ENCODE data around the gene NVL. TPM values are rescaled to one million over a fixed set of nuclear protein-coding genes. Genes with fewer than 3 reads are reported as not detected.

The NVL gene
- polyA plus RNA-seq, 1 experiment = 13.2 TPM

DNA sequence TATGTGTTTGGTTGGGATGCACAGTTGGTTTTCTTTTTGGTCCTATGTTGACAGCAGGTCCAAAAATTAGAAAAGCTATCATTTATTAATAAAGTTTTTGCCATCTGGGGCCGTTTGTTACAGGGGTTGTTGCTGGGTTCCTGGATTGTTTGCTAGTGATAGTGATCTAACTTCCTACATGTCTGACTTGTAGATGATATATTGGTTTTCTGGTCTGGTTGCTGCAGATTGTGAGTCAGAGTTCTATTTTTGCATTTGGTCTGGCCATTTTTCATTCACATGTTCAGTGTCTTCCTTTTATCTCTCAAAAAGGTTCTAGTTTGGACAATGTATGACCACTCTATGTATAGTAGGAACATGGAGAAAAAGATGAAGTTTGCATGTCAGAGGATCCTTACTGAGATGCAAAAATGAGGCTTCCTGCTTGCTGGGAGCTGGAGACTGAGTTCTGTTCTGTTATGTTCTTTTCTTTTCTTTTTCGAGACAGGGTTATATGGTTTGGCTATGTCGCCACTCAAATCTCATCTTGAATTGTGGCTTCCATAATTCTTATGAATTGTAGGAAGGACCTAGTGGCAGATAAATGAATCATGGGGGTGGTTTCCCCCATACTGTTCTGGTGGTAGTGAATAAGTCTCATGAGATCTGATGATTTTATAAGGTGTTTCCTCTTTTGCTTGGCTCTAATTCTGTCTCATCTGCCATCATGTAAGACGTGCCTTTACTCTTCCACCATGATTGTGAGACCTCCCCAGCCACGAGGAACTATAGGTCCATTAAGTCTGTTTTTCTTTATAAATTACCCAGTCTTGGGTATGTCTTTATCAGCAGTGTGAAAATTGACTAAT, 4.2 kb upstream of the NVL start:
- no peak overlapping the region for H3K4me3 ChIP-seq (ENCODE audit: low read depth, low read length)
- TF ChIP-seq, protein P1, sequence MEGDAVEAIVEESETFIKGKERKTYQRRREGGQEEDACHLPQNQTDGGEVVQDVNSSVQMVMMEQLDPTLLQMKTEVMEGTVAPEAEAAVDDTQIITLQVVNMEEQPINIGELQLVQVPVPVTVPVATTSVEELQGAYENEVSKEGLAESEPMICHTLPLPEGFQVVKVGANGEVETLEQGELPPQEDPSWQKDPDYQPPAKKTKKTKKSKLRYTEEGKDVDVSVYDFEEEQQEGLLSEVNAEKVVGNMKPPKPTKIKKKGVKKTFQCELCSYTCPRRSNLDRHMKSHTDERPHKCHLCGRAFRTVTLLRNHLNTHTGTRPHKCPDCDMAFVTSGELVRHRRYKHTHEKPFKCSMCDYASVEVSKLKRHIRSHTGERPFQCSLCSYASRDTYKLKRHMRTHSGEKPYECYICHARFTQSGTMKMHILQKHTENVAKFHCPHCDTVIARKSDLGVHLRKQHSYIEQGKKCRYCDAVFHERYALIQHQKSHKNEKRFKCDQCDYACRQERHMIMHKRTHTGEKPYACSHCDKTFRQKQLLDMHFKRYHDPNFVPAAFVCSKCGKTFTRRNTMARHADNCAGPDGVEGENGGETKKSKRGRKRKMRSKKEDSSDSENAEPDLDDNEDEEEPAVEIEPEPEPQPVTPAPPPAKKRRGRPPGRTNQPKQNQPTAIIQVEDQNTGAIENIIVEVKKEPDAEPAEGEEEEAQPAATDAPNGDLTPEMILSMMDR (IDR thresholded peaks at IDR 0.05; ENCODE audit: insufficient read depth, low read depth, low read length) = no peak
- ChIA-PET CTCF (interaction anchor here (0.6 to 3.5 kb wide), 19 partner anchors 10 to 1064 kb away, joined by 3 to 22 read pairs (median 3); partner anchors contain the start of gene FBXO28), POLR2A (no interaction called here)
- H3K27me3 ChIP-seq (ENCODE audit: control insufficient read depth, insufficient read depth, low read length) = no peaks in the 10 kb centered on the region
- no peak for DNase-seq (ENCODE audit: low read depth)
- H3K36me3 ChIP-seq (ENCODE audit: control insufficient read depth, insufficient read depth, low read length) = no peaks in the 10 kb centered on the region

DNA sequence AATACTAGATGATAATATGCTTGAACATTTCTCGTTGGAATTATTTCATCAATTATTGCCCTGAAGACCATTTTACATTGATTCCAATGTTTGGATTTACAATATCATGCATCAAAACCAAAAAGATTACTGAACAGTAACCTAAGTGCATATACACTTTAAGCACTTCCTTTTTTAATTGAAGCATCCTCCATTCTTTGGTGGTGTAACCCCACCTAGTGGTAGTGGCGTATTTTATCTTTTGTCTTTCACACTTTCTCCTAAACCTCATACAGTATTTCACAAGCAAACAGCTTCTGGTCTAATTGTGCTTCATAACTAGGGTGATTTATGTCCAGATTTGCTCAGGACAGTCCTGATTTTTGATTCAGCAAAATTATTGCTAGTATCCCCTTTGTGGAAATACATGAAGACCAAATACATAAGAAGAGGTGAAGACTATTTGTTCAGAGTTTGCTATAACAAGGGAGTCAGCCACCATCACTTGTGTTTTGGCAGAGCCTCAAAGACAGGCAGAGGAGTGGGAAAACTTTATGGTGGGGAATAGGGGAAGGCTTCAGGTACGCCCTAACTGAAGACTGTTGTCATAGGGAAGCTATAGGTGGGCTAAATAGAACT, 3.4 kb upstream of the NVL start:
- DNase-seq (ENCODE audit: low read depth) = peak; percentile 18
- POLR2A ChIA-PET = no interaction called here
- TF ChIP-seq, protein P1 (IDR thresholded peaks at IDR 0.05; ENCODE audit: insufficient read depth, low read depth, low read length) = peak; percentile 65
- Histone ChIP-seq H3K27me3 (ENCODE audit: control insufficient read depth, insufficient read depth, low read length) (no peaks in the 10 kb centered on the region), H3K4me3 (ENCODE audit: low read depth, low read length) (no peak overlapping the region), H3K36me3 (ENCODE audit: control insufficient read depth, insufficient read depth, low read length) (no peaks in the 10 kb centered on the region)
- CTCF ChIA-PET = interaction anchor here (0.6 to 3.5 kb wide), 18 partner anchors 10 to 1065 kb away, joined by 3 to 22 read pairs (median 3); partner anchors contain the start of gene FBXO28

DNA sequence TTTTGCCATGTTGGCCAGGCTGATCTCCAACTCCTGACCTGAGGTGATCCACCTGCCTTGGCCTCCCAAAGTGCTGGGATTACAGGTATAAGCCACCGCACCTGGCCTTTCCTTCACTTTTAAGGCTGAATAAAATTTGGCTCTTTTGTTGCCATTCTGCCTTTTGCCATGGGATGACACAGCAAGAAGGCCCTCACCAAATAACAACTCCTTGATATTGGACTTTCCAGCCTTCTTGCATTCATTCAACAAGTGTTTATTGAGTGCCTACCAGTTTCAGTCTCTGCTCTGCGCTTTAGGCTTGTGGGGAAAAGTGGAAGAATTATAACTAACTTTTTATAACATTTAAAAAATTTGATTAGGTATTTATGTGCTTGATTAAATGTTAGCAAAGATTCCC, 1.9 kb upstream of the NVL start:
- POLR2A ChIA-PET = no interaction called here
- Histone ChIP-seq H3K4me3 (ENCODE audit: low read depth, low read length) (no peak overlapping the region), H3K36me3 (ENCODE audit: control insufficient read depth, insufficient read depth, low read length) (0 out of 2 replicates have a peak, but pooled peaks cover 2% of the 10 kb centered on the region), H3K27me3 (ENCODE audit: control insufficient read depth, insufficient read depth, low read length) (no peaks in the 10 kb centered on the region)
- TF ChIP-seq, protein P1 (IDR thresholded peaks at IDR 0.05; ENCODE audit: insufficient read depth, low read depth, low read length) = no peak
- DNase-seq (ENCODE audit: low read depth) = no peak
- CTCF ChIA-PET = no interaction called here

DNA sequence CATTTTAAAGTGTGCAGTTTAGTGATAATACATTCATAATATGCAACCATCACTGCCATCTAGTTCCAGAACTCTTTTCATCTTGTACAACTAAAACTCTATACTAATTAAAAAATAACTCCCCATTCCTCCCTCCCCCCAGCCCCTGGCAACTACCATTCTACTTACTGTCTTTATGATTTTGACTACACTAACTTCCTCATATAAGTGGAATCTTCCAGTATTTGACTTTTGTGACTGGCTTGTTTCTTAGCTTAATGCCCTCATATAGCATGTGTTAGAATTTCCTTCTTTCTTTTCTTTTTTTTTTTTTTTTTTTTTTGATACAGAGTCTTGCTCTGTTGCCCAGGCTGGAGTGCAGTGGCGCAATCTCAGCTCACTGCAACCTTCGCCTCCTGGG, 1.4 kb upstream of the NVL start:
- TF ChIP-seq, protein P1 (IDR thresholded peaks at IDR 0.05; ENCODE audit: insufficient read depth, low read depth, low read length) = no peak
- H3K36me3 ChIP-seq (ENCODE audit: control insufficient read depth, insufficient read depth, low read length) = 0 out of 2 replicates have a peak, but pooled peaks cover 2% of the 10 kb centered on the region
- CTCF ChIA-PET = no interaction called here
- H3K4me3 ChIP-seq (ENCODE audit: low read depth, low read length) = no peak overlapping the region
- no peaks in the 10 kb centered on the region for H3K27me3 ChIP-seq (ENCODE audit: control insufficient read depth, insufficient read depth, low read length)
- no peak for DNase-seq (ENCODE audit: low read depth)
- POLR2A ChIA-PET = no interaction called here

DNA sequence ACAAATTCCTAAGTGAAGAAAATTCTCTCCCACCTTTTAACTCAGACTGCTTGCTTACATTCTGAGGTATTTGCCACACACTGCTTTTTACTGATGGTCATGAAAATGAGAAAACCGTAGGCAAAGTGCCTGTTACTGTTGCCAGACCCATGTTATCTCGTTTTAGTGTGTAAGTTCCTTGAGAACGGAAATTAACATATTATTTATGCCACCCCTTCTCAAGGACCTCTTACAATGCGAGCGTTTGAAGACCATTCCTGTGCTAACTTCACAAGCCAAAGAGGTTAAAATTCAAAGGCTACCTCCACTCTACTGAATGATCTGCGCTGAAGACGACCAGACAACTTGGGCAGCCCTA, 509 bp downstream of the NVL start:
- ChIA-PET CTCF (interaction anchor here (0.6 to 1.7 kb wide), 5 partner anchors 9 to 593 kb away, joined by 3 to 9 read pairs (median 3); no protein-coding TSS in a partner anchor), POLR2A (no interaction called here)
- Histone ChIP-seq H3K4me3 (ENCODE audit: low read depth, low read length) (peak overlapping the region; percentile 83), H3K27me3 (ENCODE audit: control insufficient read depth, insufficient read depth, low read length) (no peaks in the 10 kb centered on the region), H3K36me3 (ENCODE audit: control insufficient read depth, insufficient read depth, low read length) (0 out of 2 replicates have a peak, but pooled peaks cover 2% of the 10 kb centered on the region)
- TF ChIP-seq, protein P1 (IDR thresholded peaks at IDR 0.05; ENCODE audit: insufficient read depth, low read depth, low read length) = no peak
- no peak for DNase-seq (ENCODE audit: low read depth)
